Uterus (tissue), 4 donors: Measurements from ENCODE around the gene SGK1. TPM values are rescaled to one million over a fixed set of nuclear protein-coding genes. Genes with fewer than 3 reads are reported as not detected.
"Not testable (repeated sequence)": the region's sequence is repeated elsewhere in the genome, so short reads cannot be mapped to it uniquely, and the experiment has no call there.

ENCODE experiments used
- DNase-seq, 2 donors: peaks; one replicate each; pipeline ENCODE4 v3.0.0-alpha.2; 2019 to 2020
- H3K27ac ChIP-seq, 2 donors: fragments of 200-600 bp; sonication (generic); 1 replicate in 1 of 2; 2 replicates in 1 of 2; pipeline ENCODE4 v1.5.1; 2016 to 2018
- H3K27me3 ChIP-seq, 2 donors: fragments of 200-600 bp; sonication (generic); one replicate each; pipeline ENCODE4 v1.5.1; 2018 to 2019; ENCODE audit warnings: control low read depth in 1 of 2
- H3K36me3 ChIP-seq, 2 donors: fragments of 200-600 bp; sonication (generic); one replicate each; pipeline ENCODE4 v1.5.1; 2019; ENCODE audit warnings: control low read depth in 1 of 2
- H3K4me1 ChIP-seq, 2 donors: fragments of 200-600 bp; sonication (generic); one replicate each; pipeline ENCODE4 v1.5.1; 2018 to 2019; ENCODE audit warnings: control low read depth in 1 of 2
- H3K4me3 ChIP-seq, 2 donors: fragments of 200-600 bp; sonication (generic); 1 replicate in 1 of 2; 2 replicates in 1 of 2; pipeline ENCODE4 v1.5.1; 2018 to 2019; ENCODE audit warnings: mild to moderate bottlenecking in 1 of 2
- H3K9me3 ChIP-seq, 2 donors: fragments of 200-600 bp; sonication (generic); one replicate each; pipeline ENCODE4 v1.5.1; 2019; ENCODE audit warnings: control low read depth in 1 of 2
- POLR2A ChIP-seq, 2 donors: fragments of 450-650 bp; IDR thresholded peaks; one replicate each; pipeline ENCODE4 v1.6.1; 2016; ENCODE audit warnings: antibody characterized with exemption in 2 of 2, mild to moderate bottlenecking in 1 of 2, moderate library complexity in 1 of 2
- intact Hi-C: fragments of 100-400 bp; cut with DNase I; formaldehyde crosslinking; loops from one replicate; pipeline ENCODE4 v1.15.1; 2023; ENCODE audit warnings: low total_unique reads
- total RNA-seq, 4 donors: library from RNA; depleted of rRNA in 3 of 4; stranded (reverse); fragments of >200 nt in 3 of 4; gene quantifications; one replicate each; pipeline versions ENCODE4 v1.1.0 to v1.2.4, GENCODE V29; 2014 to 2023
- TF ChIP-seq, protein P1 (sequence below), 4 experiments: fragments of 200-600 bp in 2 of 4; fragments of 450-650 bp in 2 of 4; sonication (generic) in 2 of 4; IDR thresholded peaks; one replicate each; pipeline ENCODE4 v1.5.1; 2016 to 2019; ENCODE audit warnings: antibody characterized with exemption in 4 of 4, mild to moderate bottlenecking in 2 of 4, moderate library complexity in 1 of 4
- donor health status: DM: yes; HTN: yes; CAD: no.

SGK1 gene
- total RNA-seq, 4 donors from 2014 or later = 47.1 to 75.0 (median 59.8) TPM

DNA sequence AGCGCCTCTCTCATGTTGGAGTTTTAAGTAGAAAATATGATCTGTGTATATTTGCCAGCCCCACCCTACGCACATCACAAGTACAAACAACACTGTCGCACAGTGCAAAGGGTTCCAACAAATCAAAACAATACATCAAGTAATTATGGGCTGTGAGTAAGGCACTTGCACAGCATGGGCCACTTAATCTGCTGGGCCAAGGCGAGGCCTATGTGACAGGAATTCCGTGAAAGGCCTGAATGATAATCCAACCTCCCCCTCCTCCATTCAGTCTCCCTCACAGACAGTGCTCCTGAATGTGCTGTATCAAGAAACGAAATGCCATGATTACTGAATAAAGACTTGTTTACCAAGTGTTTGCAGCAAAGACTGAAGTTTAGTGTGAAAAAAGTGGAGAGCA, 135.4 kb downstream of the SGK1 start:
- no peaks in the 10 kb centered on the region for H3K9me3 ChIP-seq
- H3K27ac ChIP-seq = no peak overlapping the region
- no peaks in the 10 kb centered on the region for H3K36me3 ChIP-seq
- TF ChIP-seq, protein P1, sequence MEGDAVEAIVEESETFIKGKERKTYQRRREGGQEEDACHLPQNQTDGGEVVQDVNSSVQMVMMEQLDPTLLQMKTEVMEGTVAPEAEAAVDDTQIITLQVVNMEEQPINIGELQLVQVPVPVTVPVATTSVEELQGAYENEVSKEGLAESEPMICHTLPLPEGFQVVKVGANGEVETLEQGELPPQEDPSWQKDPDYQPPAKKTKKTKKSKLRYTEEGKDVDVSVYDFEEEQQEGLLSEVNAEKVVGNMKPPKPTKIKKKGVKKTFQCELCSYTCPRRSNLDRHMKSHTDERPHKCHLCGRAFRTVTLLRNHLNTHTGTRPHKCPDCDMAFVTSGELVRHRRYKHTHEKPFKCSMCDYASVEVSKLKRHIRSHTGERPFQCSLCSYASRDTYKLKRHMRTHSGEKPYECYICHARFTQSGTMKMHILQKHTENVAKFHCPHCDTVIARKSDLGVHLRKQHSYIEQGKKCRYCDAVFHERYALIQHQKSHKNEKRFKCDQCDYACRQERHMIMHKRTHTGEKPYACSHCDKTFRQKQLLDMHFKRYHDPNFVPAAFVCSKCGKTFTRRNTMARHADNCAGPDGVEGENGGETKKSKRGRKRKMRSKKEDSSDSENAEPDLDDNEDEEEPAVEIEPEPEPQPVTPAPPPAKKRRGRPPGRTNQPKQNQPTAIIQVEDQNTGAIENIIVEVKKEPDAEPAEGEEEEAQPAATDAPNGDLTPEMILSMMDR (IDR thresholded peaks at IDR 0.05) = no peak
- TF ChIP-seq POLR2A (IDR thresholded peaks at IDR 0.05) = no peak
- no peaks in the 10 kb centered on the region for H3K27me3 ChIP-seq
- no peak for DNase-seq
- intact Hi-C loops = no loop called here
- no peaks in the 10 kb centered on the region for H3K4me1 ChIP-seq
- H3K4me3 ChIP-seq = no peak overlapping the region

GRCh38 chr6:134181726-134182125, 136.2 kb downstream of the SGK1 start:
- H3K27ac ChIP-seq, H3K9me3 ChIP-seq, H3K36me3 ChIP-seq, intact Hi-C loops, H3K4me3 ChIP-seq, H3K4me1 ChIP-seq, H3K27me3 ChIP-seq, DNase-seq: not testable (repeated sequence)

- H3K36me3 ChIP-seq, H3K4me3 ChIP-seq, H3K9me3 ChIP-seq, H3K27ac ChIP-seq, H3K27me3 ChIP-seq, intact Hi-C loops, H3K4me1 ChIP-seq, DNase-seq: not testable (repeated sequence)
Measured at GRCh38 chr6:134181251-134181650, 136.7 kb downstream of the SGK1 start.

GRCh38 chr6:134180540-134180939, 137.4 kb downstream of the SGK1 start:
- H3K4me3 ChIP-seq, H3K36me3 ChIP-seq, H3K27ac ChIP-seq, H3K9me3 ChIP-seq, intact Hi-C loops, H3K27me3 ChIP-seq, DNase-seq, H3K4me1 ChIP-seq: not testable (repeated sequence)

GRCh38 chr6:134178161-134179044, 139.5 kb downstream of the SGK1 start:
- Histone ChIP-seq H3K36me3 (no peaks in the 10 kb centered on the region), H3K27me3 (no peaks in the 10 kb centered on the region), H3K4me3 (peak overlapping the region; percentile 25 to 43), H3K9me3 (no peaks in the 10 kb centered on the region), H3K4me1 (peaks cover 0 to 8% of the 10 kb centered on the region in 2 donors), H3K27ac (peak overlapping the region; percentile 75 to 77)
- TF ChIP-seq, protein P1 (IDR thresholded peaks at IDR 0.05) = peak; percentile 75 to 84 (median 79)
- TF ChIP-seq POLR2A (IDR thresholded peaks at IDR 0.05) = no peak
- peak; percentile 72 to 85 for DNase-seq
- intact Hi-C loops = loop anchor here (10.0 kb wide), 3 partner anchors 456 to 766 kb away; no protein-coding TSS in a partner anchor

- intact Hi-C loops = loop anchor here (10.0 kb wide), 3 partner anchors 457 to 767 kb away; no protein-coding TSS in a partner anchor
- peak overlapping the region; percentile 25 to 43 for H3K4me3 ChIP-seq
- no peaks in the 10 kb centered on the region for H3K27me3 ChIP-seq
- no peaks in the 10 kb centered on the region for H3K36me3 ChIP-seq
- peaks cover 0 to 8% of the 10 kb centered on the region in 2 donors for H3K4me1 ChIP-seq
- H3K27ac ChIP-seq = peak overlapping the region; percentile 75 to 77
- no peak for TF ChIP-seq POLR2A (IDR thresholded peaks at IDR 0.05)
- TF ChIP-seq, protein P1 (IDR thresholded peaks at IDR 0.05) = no peak
- peak in 1 of 2 donors; percentile 24 for DNase-seq
- no peaks in the 10 kb centered on the region for H3K9me3 ChIP-seq
Measured at GRCh38 chr6:134177753-134178160, 140.2 kb downstream of the SGK1 start.
